H9 (cell line): ENCODE data around the gene TCF25. TPM values are rescaled to one million over a fixed set of nuclear protein-coding genes. Genes with fewer than 3 reads are reported as not detected.

Source experiments
- DNase-seq: peaks from one replicate; pipeline ENCODE4 v3.0.0-alpha.2; 2017
- H2AFZ ChIP-seq: one replicate; pipeline ENCODE4 v1.6.1; 2013; ENCODE audit warnings: mild to moderate bottlenecking, low read length, control low read depth, moderate library complexity
- H2AK5ac ChIP-seq: 2 replicates; pipeline ENCODE4 v1.6.1; 2013; ENCODE audit warnings: low read length, control low read depth, mixed read lengths; ENCODE audit not compliant: insufficient read length
- H2BK120ac ChIP-seq: one replicate; pipeline ENCODE4 v1.6.1; 2013; ENCODE audit warnings: low read depth, mild to moderate bottlenecking, low read length, control low read depth, inconsistent platforms; ENCODE audit not compliant: poor library complexity, severe bottlenecking
- H2BK12ac ChIP-seq: 2 replicates; pipeline ENCODE4 v1.6.1; 2013; ENCODE audit warnings: low read length, control low read depth, mixed read lengths, low read depth; ENCODE audit not compliant: insufficient read length
- H2BK15ac ChIP-seq: 2 replicates; pipeline ENCODE4 v1.6.1; 2013; ENCODE audit warnings: low read depth, low read length, control low read depth
- H2BK20ac ChIP-seq: one replicate; pipeline ENCODE4 v1.6.1; 2013; ENCODE audit warnings: low read depth, mild to moderate bottlenecking, low read length, control low read depth, inconsistent platforms; ENCODE audit not compliant: poor library complexity, severe bottlenecking
- H2BK5ac ChIP-seq: 2 replicates; pipeline ENCODE4 v1.6.1; 2013; ENCODE audit warnings: low read length, control low read depth, mixed read lengths; ENCODE audit not compliant: insufficient read length
- H3K14ac ChIP-seq: 2 replicates; pipeline ENCODE4 v1.6.1; 2013; ENCODE audit warnings: low read length, control low read depth; ENCODE audit not compliant: insufficient read depth
- H3K18ac ChIP-seq: 2 replicates; pipeline ENCODE4 v1.6.1; 2013; ENCODE audit warnings: low read depth, mild to moderate bottlenecking, mixed read lengths, low read length, control low read depth; ENCODE audit not compliant: insufficient read length
- H3K23ac ChIP-seq: 2 replicates; pipeline ENCODE4 v1.6.1; 2013; ENCODE audit warnings: low read length, control low read depth, mixed read lengths, low read depth; ENCODE audit not compliant: insufficient read length
- H3K23me2 ChIP-seq: 2 replicates; pipeline ENCODE4 v1.6.1; 2013; ENCODE audit warnings: low read depth, mild to moderate bottlenecking, mixed read lengths, low read length, control low read depth; ENCODE audit not compliant: insufficient read length, poor library complexity, severe bottlenecking
- H3K27ac ChIP-seq: 2 replicates; pipeline ENCODE4 v1.5.1; 2013; ENCODE audit warnings: low read length, control low read depth, mixed read lengths, low read depth; ENCODE audit not compliant: insufficient read length
- H3K27me3 ChIP-seq: 2 replicates; pipeline ENCODE4 v1.6.1; 2013; ENCODE audit warnings: low read length, control low read depth, inconsistent platforms; ENCODE audit not compliant: insufficient read depth
- H3K4ac ChIP-seq: 2 replicates; pipeline ENCODE4 v1.6.1; 2013; ENCODE audit warnings: low read depth, mild to moderate bottlenecking, control low read depth, inconsistent platforms, low read length, moderate library complexity
- H3K4me1 ChIP-seq: 2 replicates; pipeline ENCODE4 v1.6.1; 2013; ENCODE audit warnings: low read length, control low read depth, inconsistent platforms; ENCODE audit not compliant: insufficient read depth
- H3K4me2 ChIP-seq: 2 replicates; pipeline ENCODE4 v1.6.1; 2013; ENCODE audit warnings: low read length, control low read depth, mixed read lengths; ENCODE audit not compliant: insufficient read length, insufficient read depth
- H3K56ac ChIP-seq: 2 replicates; pipeline ENCODE4 v1.6.1; 2013; ENCODE audit warnings: low read depth, mild to moderate bottlenecking, mixed read lengths, low read length, control low read depth; ENCODE audit not compliant: insufficient read length
- H3K79me1 ChIP-seq: 2 replicates; pipeline ENCODE4 v1.6.1; 2013; ENCODE audit warnings: low read depth, mild to moderate bottlenecking, moderate library complexity, low read length, control low read depth, inconsistent platforms; ENCODE audit not compliant: insufficient read depth, poor library complexity, severe bottlenecking
- H3K79me2 ChIP-seq: 2 replicates; pipeline ENCODE4 v1.6.1; 2013; ENCODE audit warnings: low read length, control low read depth, inconsistent platforms; ENCODE audit not compliant: insufficient read depth
- H3K9ac ChIP-seq: 2 replicates; pipeline ENCODE4 v1.6.1; 2013; ENCODE audit warnings: low read length, control low read depth, mixed read lengths; ENCODE audit not compliant: insufficient read length; ENCODE audit errors: extremely low read depth
- H3K9me3 ChIP-seq: one replicate; pipeline ENCODE4 v1.6.1; 2013; ENCODE audit warnings: low read depth, low read length, inconsistent platforms; ENCODE audit not compliant: control insufficient read depth
- H3T11ph ChIP-seq: one replicate; pipeline ENCODE4 v1.6.1; 2013; ENCODE audit warnings: mild to moderate bottlenecking, low read length, control low read depth, inconsistent platforms
- H4K20me1 ChIP-seq: one replicate; pipeline ENCODE4 v1.6.1; 2013; ENCODE audit not compliant: control insufficient read depth, insufficient read length, insufficient read depth
- H4K5ac ChIP-seq: 2 replicates; pipeline ENCODE4 v1.6.1; 2013; ENCODE audit warnings: low read depth, mild to moderate bottlenecking, mixed read lengths, low read length, control low read depth; ENCODE audit not compliant: insufficient read length
- H4K8ac ChIP-seq: replicated peaks from 2 replicates; pipeline ENCODE4 v1.6.1; 2013; ENCODE audit warnings: low read length, control low read depth, mixed read lengths, low read depth; ENCODE audit not compliant: insufficient read length
- H4K91ac ChIP-seq: 2 replicates; pipeline ENCODE4 v1.6.1; 2013; ENCODE audit warnings: low read depth, mild to moderate bottlenecking, moderate library complexity, mixed read lengths, low read length, control low read depth; ENCODE audit not compliant: insufficient read length
- H3K27ac Mint-ChIP-seq, 3 experiments: 2 replicates in 2 of 3; 3 replicates in 1 of 3; pipeline ENCODE4 v1.8.0; 2020 to 2021; ENCODE audit warnings: mixed read lengths in 3 of 3, mild to moderate bottlenecking in 1 of 3, moderate library complexity in 1 of 3
- H3K27me3 Mint-ChIP-seq: 2 replicates; pipeline ENCODE4 v1.8.0; 2021; ENCODE audit warnings: low read depth, mild to moderate bottlenecking, moderate library complexity, mixed read lengths
- H3K36me3 Mint-ChIP-seq, 3 experiments: 2 replicates in 2 of 3; 3 replicates in 1 of 3; pipeline ENCODE4 v1.8.0; 2020 to 2021; ENCODE audit warnings: low read depth in 3 of 3, mixed read lengths in 3 of 3; ENCODE audit not compliant: insufficient read depth in 1 of 3
- H3K4me1 Mint-ChIP-seq, 2 experiments: 2 replicates each; pipeline ENCODE4 v1.8.0; 2020; ENCODE audit warnings: mixed read lengths in 2 of 2
- H3K4me3 Mint-ChIP-seq, 2 experiments: 2 replicates in 1 of 2; 3 replicates in 1 of 2; pipeline ENCODE4 v1.8.0; 2020 to 2021; ENCODE audit warnings: mild to moderate bottlenecking in 2 of 2, mixed read lengths in 2 of 2, moderate library complexity in 1 of 2
- H3K9me3 Mint-ChIP-seq, 2 experiments: 2 replicates in 1 of 2; 3 replicates in 1 of 2; pipeline ENCODE4 v1.8.0; 2020; ENCODE audit warnings: mild to moderate bottlenecking in 2 of 2, mixed read lengths in 2 of 2, moderate library complexity in 1 of 2
- WGBS: extraction: QIAGEN DNeasy Blood & Tissue Kit; methylation state at CpG from one replicate; pipeline ENCODE4 v1.1.7; 2013; ENCODE audit warnings: missing lambda C conversion rate, low lambda C conversion rate, mixed read lengths; ENCODE audit not compliant: insufficient read length; ENCODE audit errors: extremely low coverage; 5-methylcytosine and 5-hydroxymethylcytosine counted together
- total RNA-seq: library from RNA; stranded (reverse); gene quantifications from 2 replicates; pipeline ENCODE4 v1.2.1, GENCODE V29; 2021
- TF ChIP-seq, protein P1 (sequence below): fragments of 200-600 bp; sonication (generic); conservative IDR thresholded peaks from 3 replicates; pipeline ENCODE4 v1.8.0; 2021; ENCODE audit warnings: antibody characterized with exemption, mild to moderate bottlenecking

The TCF25 gene
- total RNA-seq, 1 experiment from 2014 or later = 109 TPM

GRCh38 chr16:89925596-89926079 is 52.2 kb downstream of the TCF25 start:
- no CpG with 5 or more reads among the region's 42 CpGs for WGBS
- Histone ChIP-seq H4K20me1 (no peaks in the 10 kb centered on the region), H4K8ac (no peak overlapping the region), H2BK20ac (no peak overlapping the region), H3K23me2 (peaks cover 18% of the 10 kb centered on the region), H2AFZ (no peak overlapping the region), H3K79me2 (0 out of 2 replicates have a peak, but pooled peaks cover 2% of the 10 kb centered on the region), H3K14ac (no peak overlapping the region), H3K18ac (no peak overlapping the region), H2BK120ac (no peak overlapping the region), H3K27ac (no peak overlapping the region), H2BK5ac (no peak overlapping the region), H4K91ac (no peak overlapping the region), H3K23ac (no peak overlapping the region), H3T11ph (no peak overlapping the region), H3K9me3 (no peaks in the 10 kb centered on the region), H3K56ac (no peak overlapping the region), H3K4me1 (no peaks in the 10 kb centered on the region; the same call in 1 of the 2 replicates), H3K4me2 (peak overlapping the region; percentile 62), H2AK5ac (no peak overlapping the region), H3K4ac (no peak overlapping the region), H2BK15ac (no peak overlapping the region), H3K27me3 (no peaks in the 10 kb centered on the region), H2BK12ac (no peak overlapping the region), H3K79me1 (peaks cover 3% of the 10 kb centered on the region), H3K9ac (no peak overlapping the region), H4K5ac (no peak overlapping the region)
- no peak for DNase-seq
- TF ChIP-seq, protein P1, sequence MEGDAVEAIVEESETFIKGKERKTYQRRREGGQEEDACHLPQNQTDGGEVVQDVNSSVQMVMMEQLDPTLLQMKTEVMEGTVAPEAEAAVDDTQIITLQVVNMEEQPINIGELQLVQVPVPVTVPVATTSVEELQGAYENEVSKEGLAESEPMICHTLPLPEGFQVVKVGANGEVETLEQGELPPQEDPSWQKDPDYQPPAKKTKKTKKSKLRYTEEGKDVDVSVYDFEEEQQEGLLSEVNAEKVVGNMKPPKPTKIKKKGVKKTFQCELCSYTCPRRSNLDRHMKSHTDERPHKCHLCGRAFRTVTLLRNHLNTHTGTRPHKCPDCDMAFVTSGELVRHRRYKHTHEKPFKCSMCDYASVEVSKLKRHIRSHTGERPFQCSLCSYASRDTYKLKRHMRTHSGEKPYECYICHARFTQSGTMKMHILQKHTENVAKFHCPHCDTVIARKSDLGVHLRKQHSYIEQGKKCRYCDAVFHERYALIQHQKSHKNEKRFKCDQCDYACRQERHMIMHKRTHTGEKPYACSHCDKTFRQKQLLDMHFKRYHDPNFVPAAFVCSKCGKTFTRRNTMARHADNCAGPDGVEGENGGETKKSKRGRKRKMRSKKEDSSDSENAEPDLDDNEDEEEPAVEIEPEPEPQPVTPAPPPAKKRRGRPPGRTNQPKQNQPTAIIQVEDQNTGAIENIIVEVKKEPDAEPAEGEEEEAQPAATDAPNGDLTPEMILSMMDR = no peak; the same call in 2 of the 3 replicates
- Mint-ChIP-seq H3K27ac (no peak overlapping the region), H3K27me3 (peaks cover 5% of the 10 kb centered on the region; the same call in 1 of the 2 replicates), H3K4me3 (peak overlapping the region; percentile 67 to 80), H3K9me3 (no peaks in the 10 kb centered on the region; a peak in 1 of 5 replicates), H3K4me1 (peaks cover 17 to 28% of the 10 kb centered on the region in 2 experiments), H3K36me3 (peaks cover 3 to 15% (median 14%) of the 10 kb centered on the region in 3 experiments; a peak in 5 of 7 replicates)
